Breast epithelium (tissue), 4 donors: ENCODE measurements around the gene PARVA. TPM values are rescaled to one million over a fixed set of nuclear protein-coding genes. Genes with fewer than 3 reads are reported as not detected.

Source experiments
- DNase-seq, 2 donors: peaks; one replicate each; pipeline ENCODE4 v3.0.0-alpha.2; 2019; ENCODE audit warnings: low spot score in 2 of 2
- H3K27ac ChIP-seq, 2 donors: fragments of 200-600 bp; sonication (generic) in 1 of 2; one replicate each; pipeline ENCODE4 v1.5.1; 2016 to 2019; ENCODE audit warnings: mild to moderate bottlenecking in 1 of 2
- H3K27me3 ChIP-seq, 2 donors: fragments of 200-600 bp; sonication (generic) in 1 of 2; one replicate each; pipeline versions ENCODE4 v1.5.1 to v1.6.0; 2017 to 2019; ENCODE audit warnings: control low read depth in 1 of 2, mild to moderate bottlenecking in 1 of 2
- H3K36me3 ChIP-seq: fragments of 200-600 bp; one replicate; pipeline ENCODE4 v1.5.1; 2019
- H3K4me1 ChIP-seq, 2 donors: fragments of 200-600 bp; sonication (generic); one replicate each; pipeline ENCODE4 v1.5.1; 2016 to 2019; ENCODE audit warnings: control low read depth in 1 of 2
- H3K4me3 ChIP-seq, 3 donors: fragments of 200-600 bp; sonication (generic); 1 replicate in 2 of 3; 2 replicates in 1 of 3; pipeline ENCODE4 v1.5.1; 2016 to 2019; ENCODE audit warnings: mild to moderate bottlenecking in 3 of 3, moderate library complexity in 2 of 3
- H3K9me3 ChIP-seq, 2 donors: fragments of 200-600 bp; sonication (generic) in 1 of 2; one replicate each; pipeline ENCODE4 v1.5.1; 2016 to 2019; ENCODE audit warnings: control low read depth in 1 of 2
- POLR2A ChIP-seq: fragments of 450-650 bp; IDR thresholded peaks from one replicate; pipeline ENCODE4 v1.6.1; 2016; ENCODE audit warnings: antibody characterized with exemption, mild to moderate bottlenecking, moderate library complexity
- POLR2AphosphoS5 ChIP-seq, 3 donors: sonication (generic); formaldehyde crosslinking; IDR thresholded peaks; one replicate each; pipeline ENCODE4 v1.6.1; 2017; ENCODE audit warnings: antibody characterized with exemption in 3 of 3
- intact Hi-C: fragments of 100-400 bp; cut with DNase I; formaldehyde crosslinking; loops from one replicate; pipeline ENCODE4 v1.15.1; 2023; ENCODE audit warnings: low total_unique reads
- total RNA-seq, 3 donors: library from RNA; depleted of rRNA; stranded (reverse); fragments of >200 nt; gene quantifications; one replicate each; pipeline ENCODE4 v1.1.0, GENCODE V29; 2016
- TF ChIP-seq, protein P1 (sequence below), 3 donors: fragments of 450-650 bp; IDR thresholded peaks; one replicate each; pipeline ENCODE4 v1.5.1; 2016 to 2017; ENCODE audit warnings: antibody characterized with exemption in 3 of 3, mild to moderate bottlenecking in 3 of 3, moderate library complexity in 3 of 3

The PARVA gene
- total RNA-seq, 3 donors from 2014 or later = 50.5 to 109 (median 60.4) TPM

DNA sequence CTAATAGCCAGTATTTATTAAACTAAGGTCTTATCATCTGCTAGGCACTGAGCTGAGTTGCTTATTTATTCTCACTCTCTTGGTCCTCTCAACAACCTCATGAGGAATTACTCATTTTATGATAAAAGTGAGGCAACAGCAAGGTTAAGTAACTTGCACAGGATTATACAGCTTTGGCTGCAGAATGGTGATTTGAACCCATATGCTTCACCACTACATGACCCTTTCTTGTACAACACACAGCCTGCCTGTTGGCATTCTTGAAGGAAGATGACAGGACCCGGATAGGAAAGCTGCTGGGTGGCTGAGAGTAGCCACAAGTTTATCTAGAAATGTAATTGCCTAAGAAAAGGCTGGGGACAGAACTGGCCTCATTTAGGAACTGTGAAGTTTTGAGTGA lies 5.3 kb upstream of the PARVA start:
- Histone ChIP-seq H3K9me3 (no peaks in the 10 kb centered on the region), H3K4me3 (no peak overlapping the region), H3K27ac (no peak overlapping the region), H3K36me3 (no peaks in the 10 kb centered on the region), H3K4me1 (no peaks in the 10 kb centered on the region), H3K27me3 (no peaks in the 10 kb centered on the region)
- TF ChIP-seq POLR2A (no peak), POLR2AphosphoS5 (IDR thresholded peaks at IDR 0.05) (no peak)
- TF ChIP-seq, protein P1, sequence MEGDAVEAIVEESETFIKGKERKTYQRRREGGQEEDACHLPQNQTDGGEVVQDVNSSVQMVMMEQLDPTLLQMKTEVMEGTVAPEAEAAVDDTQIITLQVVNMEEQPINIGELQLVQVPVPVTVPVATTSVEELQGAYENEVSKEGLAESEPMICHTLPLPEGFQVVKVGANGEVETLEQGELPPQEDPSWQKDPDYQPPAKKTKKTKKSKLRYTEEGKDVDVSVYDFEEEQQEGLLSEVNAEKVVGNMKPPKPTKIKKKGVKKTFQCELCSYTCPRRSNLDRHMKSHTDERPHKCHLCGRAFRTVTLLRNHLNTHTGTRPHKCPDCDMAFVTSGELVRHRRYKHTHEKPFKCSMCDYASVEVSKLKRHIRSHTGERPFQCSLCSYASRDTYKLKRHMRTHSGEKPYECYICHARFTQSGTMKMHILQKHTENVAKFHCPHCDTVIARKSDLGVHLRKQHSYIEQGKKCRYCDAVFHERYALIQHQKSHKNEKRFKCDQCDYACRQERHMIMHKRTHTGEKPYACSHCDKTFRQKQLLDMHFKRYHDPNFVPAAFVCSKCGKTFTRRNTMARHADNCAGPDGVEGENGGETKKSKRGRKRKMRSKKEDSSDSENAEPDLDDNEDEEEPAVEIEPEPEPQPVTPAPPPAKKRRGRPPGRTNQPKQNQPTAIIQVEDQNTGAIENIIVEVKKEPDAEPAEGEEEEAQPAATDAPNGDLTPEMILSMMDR (IDR thresholded peaks at IDR 0.05) = no peak
- no peak for DNase-seq
- intact Hi-C loops = no loop called here

GRCh38 chr11:12375720-12376119 lies 1.7 kb upstream of the PARVA start:
- Histone ChIP-seq H3K4me1 (no peaks in the 10 kb centered on the region), H3K27ac (peak overlapping the region in 1 of 2 donors; percentile 100)

GRCh38 chr11:12376259-12377081 lies 901 bp upstream of the PARVA start:
- H3K27me3 ChIP-seq = no peaks in the 10 kb centered on the region
- intact Hi-C loops = no loop called here
- no peak for DNase-seq
- H3K4me1 ChIP-seq = no peaks in the 10 kb centered on the region
- peak overlapping the region; percentile 96 to 100 for H3K27ac ChIP-seq
- H3K36me3 ChIP-seq = no peaks in the 10 kb centered on the region
- TF ChIP-seq POLR2AphosphoS5 (IDR thresholded peaks at IDR 0.05) = peak in 2 of 3 donors; percentile 51 to 67
- TF ChIP-seq POLR2A = no peak
- no peaks in the 10 kb centered on the region for H3K9me3 ChIP-seq
- H3K4me3 ChIP-seq = peak overlapping the region; percentile 64 to 92 (median 70)

More at GRCh38 chr11:12375720-12376119, 1.7 kb upstream of the PARVA start:
- DNase-seq = no peak
- no peaks in the 10 kb centered on the region for H3K36me3 ChIP-seq
- H3K27me3 ChIP-seq = no peaks in the 10 kb centered on the region
- no peak for TF ChIP-seq POLR2AphosphoS5 (IDR thresholded peaks at IDR 0.05)
- TF ChIP-seq POLR2A = no peak
- TF ChIP-seq, protein P1 (IDR thresholded peaks at IDR 0.05) = no peak
- H3K4me3 ChIP-seq = no peak overlapping the region
- H3K9me3 ChIP-seq = no peaks in the 10 kb centered on the region
- intact Hi-C loops = no loop called here

DNA sequence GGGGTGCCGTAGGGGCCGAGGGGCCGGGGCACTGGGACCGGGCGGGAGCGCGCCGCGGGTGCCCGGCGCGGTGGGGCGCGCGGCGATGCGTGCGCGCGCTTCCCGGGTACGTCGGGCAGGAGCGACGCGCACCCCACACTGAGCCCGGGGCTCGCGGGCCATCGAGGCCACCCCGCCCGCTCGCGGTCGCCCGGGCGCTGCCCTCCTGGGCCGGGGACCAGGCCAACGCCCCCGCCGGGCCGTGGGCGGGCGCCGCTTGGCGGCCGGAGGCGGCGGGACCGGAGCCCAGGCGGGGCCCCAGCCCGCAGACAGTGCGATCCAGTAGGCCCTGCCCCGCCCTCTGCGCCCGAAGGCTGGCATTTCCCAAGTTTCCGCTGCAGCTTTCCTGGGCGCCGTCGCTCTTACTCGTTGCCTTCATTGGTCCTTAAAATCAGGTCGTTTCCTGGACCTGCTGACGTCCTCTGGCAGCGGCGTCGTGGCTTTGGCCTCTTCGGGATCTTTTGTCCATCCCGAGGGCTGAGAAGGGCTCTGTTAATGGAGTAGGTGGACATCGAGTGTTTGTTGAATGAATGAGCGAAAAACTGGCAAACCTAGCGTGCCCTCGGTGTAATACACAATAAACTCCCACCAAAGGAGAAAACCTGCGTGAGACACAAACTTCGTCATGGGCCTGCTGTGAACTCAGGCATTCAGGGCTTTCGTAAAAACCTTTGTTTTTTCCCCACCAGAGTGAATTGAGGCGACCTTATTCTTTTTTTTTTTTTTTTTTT lies 638 bp downstream of the PARVA start:
- TF ChIP-seq, protein P1 (IDR thresholded peaks at IDR 0.05) = peak in 1 of 3 donors; percentile 26
- TF ChIP-seq POLR2A (no peak), POLR2AphosphoS5 (IDR thresholded peaks at IDR 0.05) (peak; percentile 44 to 73 (median 60))
- Histone ChIP-seq H3K4me1 (no peaks in the 10 kb centered on the region), H3K27me3 (no peaks in the 10 kb centered on the region), H3K9me3 (no peaks in the 10 kb centered on the region), H3K27ac (peak overlapping the region; percentile 96 to 100), H3K36me3 (no peaks in the 10 kb centered on the region), H3K4me3 (peak overlapping the region; percentile 64 to 92 (median 70))
- intact Hi-C loops = no loop called here
- peak; percentile 70 to 80 for DNase-seq

- intact Hi-C loops = no loop called here
Measured at GRCh38 chr11:12380565-12381325, 3.4 kb downstream of the PARVA start.

More at GRCh38 chr11:12380565-12381325, 3.4 kb downstream of the PARVA start:
- Histone ChIP-seq H3K4me3 (peak overlapping the region in 1 of 3 donors; percentile 12), H3K27ac (no peak overlapping the region), H3K36me3 (no peaks in the 10 kb centered on the region), H3K27me3 (no peaks in the 10 kb centered on the region), H3K9me3 (no peaks in the 10 kb centered on the region), H3K4me1 (no peaks in the 10 kb centered on the region)
- TF ChIP-seq, protein P1 (IDR thresholded peaks at IDR 0.05) = no peak
- TF ChIP-seq POLR2AphosphoS5 (IDR thresholded peaks at IDR 0.05) (no peak), POLR2A (no peak)
- DNase-seq = no peak
